ENCODE measurements around the gene MBD5.

Gene MBD5

GRCh38 chr2:148303161-148303560, 282.3 kb downstream of the MBD5 start:
- H3K36me3 ChIP-seq (ENCODE audit: control insufficient read depth in 1 of 2, insufficient read depth in 2 of 2, low read length in 2 of 2) = no peaks in the 10 kb centered on the region
- H3K27ac ChIP-seq (ENCODE audit: low read depth, low read length) = no peak overlapping the region
- H3K9ac ChIP-seq (ENCODE audit: low read depth in 1 of 2, low read length in 2 of 2) = no peak overlapping the region
- no peaks in the 10 kb centered on the region for H3K27me3 ChIP-seq (ENCODE audit: control insufficient read depth in 1 of 2, insufficient read depth in 2 of 2, low read length in 2 of 2)
- H3K4me1 ChIP-seq (ENCODE audit: control insufficient read depth in 1 of 2, insufficient read depth in 2 of 2, low read length in 2 of 2) = peaks cover 0 to 6% of the 10 kb centered on the region in 2 donors
- H3K4me3 ChIP-seq (ENCODE audit: low read depth in 1 of 2, low read length in 2 of 2) = no peak overlapping the region
- no peaks in the 10 kb centered on the region for H3K9me3 ChIP-seq (ENCODE audit: control insufficient read depth in 1 of 2, low read length in 2 of 2)

DNA sequence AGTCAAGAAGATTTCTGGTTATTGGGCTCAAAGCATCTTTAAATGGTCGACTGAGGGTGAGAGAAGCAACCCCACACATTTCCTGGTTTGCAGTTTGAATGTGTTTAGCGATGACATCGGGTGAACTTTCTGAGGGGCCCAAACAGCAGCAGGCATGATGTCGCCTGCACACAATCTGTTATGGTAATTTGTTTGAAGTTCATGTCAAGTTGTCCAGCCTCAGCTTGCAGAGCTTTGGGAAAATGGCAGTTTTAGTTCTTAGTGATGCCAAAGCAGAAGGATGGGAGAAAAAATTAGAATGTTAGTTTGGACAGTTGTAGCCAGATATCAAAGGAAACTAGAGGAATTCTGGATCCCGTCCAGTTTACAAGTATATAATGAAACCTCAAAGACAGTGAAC, 284.6 kb downstream of the MBD5 start:
- no peak overlapping the region for H3K27ac ChIP-seq (ENCODE audit: low read depth, low read length)
- H3K9me3 ChIP-seq (ENCODE audit: control insufficient read depth in 1 of 2, low read length in 2 of 2) = no peaks in the 10 kb centered on the region
- H3K4me1 ChIP-seq (ENCODE audit: control insufficient read depth in 1 of 2, insufficient read depth in 2 of 2, low read length in 2 of 2) = peaks cover 0 to 6% of the 10 kb centered on the region in 2 donors
- H3K27me3 ChIP-seq (ENCODE audit: control insufficient read depth in 1 of 2, insufficient read depth in 2 of 2, low read length in 2 of 2) = no peaks in the 10 kb centered on the region
- H3K36me3 ChIP-seq (ENCODE audit: control insufficient read depth in 1 of 2, insufficient read depth in 2 of 2, low read length in 2 of 2) = no peaks in the 10 kb centered on the region
- H3K4me3 ChIP-seq (ENCODE audit: low read depth in 1 of 2, low read length in 2 of 2) = no peak overlapping the region
- H3K9ac ChIP-seq (ENCODE audit: low read depth in 1 of 2, low read length in 2 of 2) = no peak overlapping the region

GRCh38 chr2:148306027-148306426, 285.1 kb downstream of the MBD5 start:
- Histone ChIP-seq H3K27me3 (ENCODE audit: control insufficient read depth in 1 of 2, insufficient read depth in 2 of 2, low read length in 2 of 2) (no peaks in the 10 kb centered on the region), H3K4me3 (ENCODE audit: low read depth in 1 of 2, low read length in 2 of 2) (no peak overlapping the region), H3K9me3 (ENCODE audit: control insufficient read depth in 1 of 2, low read length in 2 of 2) (no peaks in the 10 kb centered on the region), H3K36me3 (ENCODE audit: control insufficient read depth in 1 of 2, insufficient read depth in 2 of 2, low read length in 2 of 2) (no peaks in the 10 kb centered on the region), H3K9ac (ENCODE audit: low read depth in 1 of 2, low read length in 2 of 2) (no peak overlapping the region), H3K27ac (ENCODE audit: low read depth, low read length) (no peak overlapping the region), H3K4me1 (ENCODE audit: control insufficient read depth in 1 of 2, insufficient read depth in 2 of 2, low read length in 2 of 2) (peaks cover 0 to 5% of the 10 kb centered on the region in 2 donors)

DNA sequence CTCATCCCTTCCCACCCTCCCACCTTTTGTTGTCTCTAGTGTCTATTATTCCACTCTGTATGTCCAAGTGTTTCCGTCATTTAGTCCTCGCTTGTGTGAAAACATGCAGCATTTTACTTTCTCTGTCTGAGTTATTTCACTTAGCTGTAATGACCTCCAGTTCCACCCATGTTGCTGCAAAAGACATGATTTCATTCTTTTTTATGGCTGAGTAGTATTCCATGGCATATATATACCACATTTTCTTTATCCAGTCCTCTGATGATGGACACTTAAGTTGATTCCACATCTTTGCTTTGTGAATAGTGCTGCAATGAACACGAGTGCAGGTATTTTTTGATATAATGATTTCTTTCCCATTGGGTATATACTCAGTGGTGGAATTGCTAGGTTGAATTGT, 296.7 kb downstream of the MBD5 start:
- no peaks in the 10 kb centered on the region for H3K27me3 ChIP-seq (ENCODE audit: control insufficient read depth in 1 of 2, insufficient read depth in 2 of 2, low read length in 2 of 2)
- no peaks in the 10 kb centered on the region for H3K9me3 ChIP-seq (ENCODE audit: control insufficient read depth in 1 of 2, low read length in 2 of 2)
- H3K27ac ChIP-seq (ENCODE audit: low read depth, low read length) = no peak overlapping the region
- no peak overlapping the region for H3K4me3 ChIP-seq (ENCODE audit: low read depth in 1 of 2, low read length in 2 of 2)
- H3K9ac ChIP-seq (ENCODE audit: low read depth in 1 of 2, low read length in 2 of 2) = no peak overlapping the region
- H3K4me1 ChIP-seq (ENCODE audit: control insufficient read depth in 1 of 2, insufficient read depth in 2 of 2, low read length in 2 of 2) = no peaks in the 10 kb centered on the region
- no peaks in the 10 kb centered on the region for H3K36me3 ChIP-seq (ENCODE audit: control insufficient read depth in 1 of 2, insufficient read depth in 2 of 2, low read length in 2 of 2)

GRCh38 chr2:148338541-148338940, 317.6 kb downstream of the MBD5 start:
- Histone ChIP-seq H3K9ac (ENCODE audit: low read depth in 1 of 2, low read length in 2 of 2) (no peak overlapping the region), H3K9me3 (ENCODE audit: control insufficient read depth in 1 of 2, low read length in 2 of 2) (no peaks in the 10 kb centered on the region), H3K36me3 (ENCODE audit: control insufficient read depth in 1 of 2, insufficient read depth in 2 of 2, low read length in 2 of 2) (peaks cover 5 to 9% of the 10 kb centered on the region in 2 donors), H3K27me3 (ENCODE audit: control insufficient read depth in 1 of 2, insufficient read depth in 2 of 2, low read length in 2 of 2) (no peaks in the 10 kb centered on the region), H3K4me1 (ENCODE audit: control insufficient read depth in 1 of 2, insufficient read depth in 2 of 2, low read length in 2 of 2) (no peaks in the 10 kb centered on the region), H3K4me3 (ENCODE audit: low read depth in 1 of 2, low read length in 2 of 2) (no peak overlapping the region), H3K27ac (ENCODE audit: low read depth, low read length) (no peak overlapping the region)

- no peaks in the 10 kb centered on the region for H3K9me3 ChIP-seq (ENCODE audit: control insufficient read depth in 1 of 2, low read length in 2 of 2)
- H3K27me3 ChIP-seq (ENCODE audit: control insufficient read depth in 1 of 2, insufficient read depth in 2 of 2, low read length in 2 of 2) = no peaks in the 10 kb centered on the region
- no peak overlapping the region for H3K9ac ChIP-seq (ENCODE audit: low read depth in 1 of 2, low read length in 2 of 2)
- no peak overlapping the region for H3K4me3 ChIP-seq (ENCODE audit: low read depth in 1 of 2, low read length in 2 of 2)
- H3K4me1 ChIP-seq (ENCODE audit: control insufficient read depth in 1 of 2, insufficient read depth in 2 of 2, low read length in 2 of 2) = no peaks in the 10 kb centered on the region
- H3K27ac ChIP-seq (ENCODE audit: low read depth, low read length) = no peak overlapping the region
- H3K36me3 ChIP-seq (ENCODE audit: control insufficient read depth in 1 of 2, insufficient read depth in 2 of 2, low read length in 2 of 2) = peaks cover 4 to 5% of the 10 kb centered on the region in 2 donors
Measured at GRCh38 chr2:148342086-148342485, 321.2 kb downstream of the MBD5 start.

DNA sequence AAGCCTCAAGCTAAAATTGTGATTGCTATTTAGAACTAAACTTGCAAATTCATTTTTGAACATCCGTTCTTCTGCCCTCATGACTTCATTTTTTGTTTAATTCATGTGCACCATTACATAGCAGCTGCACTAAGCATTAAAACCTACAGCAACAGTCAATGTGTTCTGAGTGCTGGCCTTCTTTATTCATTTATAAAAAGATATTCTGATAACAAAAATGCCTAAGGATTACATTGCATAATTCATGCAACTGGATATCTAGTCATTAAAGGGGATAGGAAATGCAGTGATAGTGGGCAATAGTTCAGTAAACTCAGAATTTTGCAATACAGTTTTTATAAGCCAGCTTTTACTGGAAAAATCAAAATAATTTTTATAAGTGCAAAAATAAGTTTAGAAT, 329.3 kb downstream of the MBD5 start:
- no peaks in the 10 kb centered on the region for H3K9me3 ChIP-seq (ENCODE audit: control insufficient read depth in 1 of 2, low read length in 2 of 2)
- H3K4me1 ChIP-seq (ENCODE audit: control insufficient read depth in 1 of 2, insufficient read depth in 2 of 2, low read length in 2 of 2) = no peaks in the 10 kb centered on the region
- no peak overlapping the region for H3K9ac ChIP-seq (ENCODE audit: low read depth in 1 of 2, low read length in 2 of 2)
- H3K27me3 ChIP-seq (ENCODE audit: control insufficient read depth in 1 of 2, insufficient read depth in 2 of 2, low read length in 2 of 2) = no peaks in the 10 kb centered on the region
- H3K27ac ChIP-seq (ENCODE audit: low read depth, low read length) = no peak overlapping the region
- H3K4me3 ChIP-seq (ENCODE audit: low read depth in 1 of 2, low read length in 2 of 2) = no peak overlapping the region
- no peaks in the 10 kb centered on the region for H3K36me3 ChIP-seq (ENCODE audit: control insufficient read depth in 1 of 2, insufficient read depth in 2 of 2, low read length in 2 of 2)

GRCh38 chr2:148351437-148352143, 330.7 kb downstream of the MBD5 start:
- no peaks in the 10 kb centered on the region for H3K27me3 ChIP-seq (ENCODE audit: control insufficient read depth in 1 of 2, insufficient read depth in 2 of 2, low read length in 2 of 2)
- H3K4me1 ChIP-seq (ENCODE audit: control insufficient read depth in 1 of 2, insufficient read depth in 2 of 2, low read length in 2 of 2) = no peaks in the 10 kb centered on the region
- no peaks in the 10 kb centered on the region for H3K36me3 ChIP-seq (ENCODE audit: control insufficient read depth in 1 of 2, insufficient read depth in 2 of 2, low read length in 2 of 2)
- H3K9ac ChIP-seq (ENCODE audit: low read depth in 1 of 2, low read length in 2 of 2) = no peak overlapping the region
- no peak overlapping the region for H3K4me3 ChIP-seq (ENCODE audit: low read depth in 1 of 2, low read length in 2 of 2)
- no peaks in the 10 kb centered on the region for H3K9me3 ChIP-seq (ENCODE audit: control insufficient read depth in 1 of 2, low read length in 2 of 2)
- H3K27ac ChIP-seq (ENCODE audit: low read depth, low read length) = no peak overlapping the region

- Histone ChIP-seq H3K4me3 (ENCODE audit: low read depth in 1 of 2, low read length in 2 of 2) (no peak overlapping the region), H3K27ac (ENCODE audit: low read depth, low read length) (no peak overlapping the region), H3K9ac (ENCODE audit: low read depth in 1 of 2, low read length in 2 of 2) (no peak overlapping the region), H3K4me1 (ENCODE audit: control insufficient read depth in 1 of 2, insufficient read depth in 2 of 2, low read length in 2 of 2) (no peaks in the 10 kb centered on the region), H3K27me3 (ENCODE audit: control insufficient read depth in 1 of 2, insufficient read depth in 2 of 2, low read length in 2 of 2) (no peaks in the 10 kb centered on the region), H3K9me3 (ENCODE audit: control insufficient read depth in 1 of 2, low read length in 2 of 2) (no peaks in the 10 kb centered on the region), H3K36me3 (ENCODE audit: control insufficient read depth in 1 of 2, insufficient read depth in 2 of 2, low read length in 2 of 2) (no peaks in the 10 kb centered on the region)
Measured at GRCh38 chr2:148358375-148358774, 337.5 kb downstream of the MBD5 start.

- Histone ChIP-seq H3K27me3 (ENCODE audit: control insufficient read depth in 1 of 2, insufficient read depth in 2 of 2, low read length in 2 of 2) (no peaks in the 10 kb centered on the region), H3K4me1 (ENCODE audit: control insufficient read depth in 1 of 2, insufficient read depth in 2 of 2, low read length in 2 of 2) (no peaks in the 10 kb centered on the region), H3K4me3 (ENCODE audit: low read depth in 1 of 2, low read length in 2 of 2) (no peak overlapping the region), H3K27ac (ENCODE audit: low read depth, low read length) (no peak overlapping the region), H3K9ac (ENCODE audit: low read depth in 1 of 2, low read length in 2 of 2) (no peak overlapping the region), H3K9me3 (ENCODE audit: control insufficient read depth in 1 of 2, low read length in 2 of 2) (no peaks in the 10 kb centered on the region), H3K36me3 (ENCODE audit: control insufficient read depth in 1 of 2, insufficient read depth in 2 of 2, low read length in 2 of 2) (no peaks in the 10 kb centered on the region)
Measured at GRCh38 chr2:148360662-148361061, 339.8 kb downstream of the MBD5 start.

Data from duodenal mucosa (tissue), 2 donors.